Left renal pelvis (tissue), 4 donors: ENCODE measurements around the gene KRTAP10-2. TPM values are rescaled to one million over a fixed set of nuclear protein-coding genes. Genes with fewer than 3 reads are reported as not detected.
A peak's percentile ranks its signal among the peaks of the same experiment; 100 is the strongest.

Experiments
- DNase-seq, 4 donors: peaks; one replicate each; pipeline ENCODE4 v3.0.0-alpha.2; 2013; ENCODE audit warnings: low read depth in 4 of 4, low spot score in 3 of 4
- polyA plus RNA-seq, 4 donors: library from polyadenylated mRNA; unstranded; fragments of 120-200 nt; gene quantifications; one replicate each; pipeline ENCODE4 v1.2.1, GENCODE V29; 2013; ENCODE audit not compliant: insufficient read length in 4 of 4

KRTAP10-2 gene
- polyA plus RNA-seq, 4 donors = not detected

GRCh38 chr21:44515359-44516165 is 35.7 kb downstream of the KRTAP10-2 start:
- DNase-seq = no peak

DNA sequence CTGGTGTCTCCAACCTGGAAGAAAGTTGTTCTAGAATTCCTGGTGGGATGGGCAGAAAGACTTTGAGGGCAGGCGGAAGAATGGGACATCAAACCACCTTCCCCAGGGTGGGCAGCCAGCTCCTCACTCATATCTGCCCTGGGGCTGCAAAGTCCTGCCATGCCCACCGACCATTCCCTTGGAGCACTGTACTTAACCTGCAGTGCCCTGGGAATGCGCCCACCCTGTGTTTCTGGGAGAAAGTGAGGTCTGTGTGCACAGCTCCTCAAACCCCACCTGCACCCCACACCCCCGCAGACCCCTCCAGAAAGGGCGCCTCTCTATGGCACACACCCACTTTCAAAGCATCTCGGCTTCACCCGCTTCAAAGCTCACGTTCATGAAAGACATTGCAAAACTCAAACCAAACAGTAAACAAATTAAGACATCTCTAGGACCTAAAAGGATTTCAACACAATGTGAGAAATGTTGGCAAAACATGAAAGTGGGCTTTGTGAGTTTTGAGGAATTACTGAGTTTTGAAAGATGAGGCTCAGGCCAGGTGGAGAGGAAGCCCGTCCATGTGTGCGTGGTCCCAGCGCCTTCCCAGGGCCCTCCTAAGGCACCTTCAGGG is 36.5 kb downstream of the KRTAP10-2 start:
- no peak for DNase-seq

- DNase-seq = no peak
These were observed 37.1 kb downstream of the KRTAP10-2 start for GRCh38 chr21:44514218-44514520.

DNA sequence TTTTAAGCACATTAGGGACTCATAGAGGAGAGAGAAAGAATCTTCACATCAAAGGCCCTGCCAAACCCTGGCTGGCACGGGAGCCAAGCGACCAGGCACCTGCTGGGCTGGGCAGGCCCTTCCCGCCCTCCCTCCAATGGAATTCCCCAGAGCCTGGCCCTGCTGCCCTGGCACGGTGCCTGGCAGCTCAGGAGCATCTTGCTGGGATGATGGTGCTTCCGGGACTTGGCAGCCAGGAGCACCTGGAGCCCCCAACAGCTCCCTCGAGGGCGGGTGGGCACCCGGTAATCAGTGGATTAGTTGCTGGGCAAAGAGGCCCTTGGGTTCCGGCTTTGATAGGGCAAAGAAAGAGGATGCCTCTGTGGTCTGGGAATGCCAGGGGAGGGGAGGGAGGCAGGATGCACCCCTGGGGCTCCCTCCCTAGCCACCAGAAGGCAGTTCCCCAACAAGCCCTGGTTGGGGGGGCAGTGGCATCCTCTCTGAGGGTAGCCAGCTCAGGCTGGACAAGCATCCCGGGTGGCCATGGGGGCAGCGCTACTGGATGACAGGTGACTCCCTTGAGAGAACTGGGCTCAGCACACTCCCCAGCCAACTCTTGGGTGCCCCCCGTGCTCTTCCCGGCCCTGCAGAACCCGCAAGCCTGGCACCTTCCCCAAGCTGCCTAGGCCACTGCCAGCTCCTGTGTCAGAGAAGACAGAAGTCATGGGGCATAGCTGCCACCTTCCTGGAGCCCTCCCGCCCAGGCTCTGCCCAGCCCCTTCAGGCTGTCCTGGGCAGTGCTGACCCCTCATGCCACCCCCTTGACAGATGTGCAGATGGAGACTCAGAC is 37.7 kb downstream of the KRTAP10-2 start:
- no peak for DNase-seq

- DNase-seq = no peak
These were observed 38.6 kb downstream of the KRTAP10-2 start for GRCh38 chr21:44512496-44513388.

DNA sequence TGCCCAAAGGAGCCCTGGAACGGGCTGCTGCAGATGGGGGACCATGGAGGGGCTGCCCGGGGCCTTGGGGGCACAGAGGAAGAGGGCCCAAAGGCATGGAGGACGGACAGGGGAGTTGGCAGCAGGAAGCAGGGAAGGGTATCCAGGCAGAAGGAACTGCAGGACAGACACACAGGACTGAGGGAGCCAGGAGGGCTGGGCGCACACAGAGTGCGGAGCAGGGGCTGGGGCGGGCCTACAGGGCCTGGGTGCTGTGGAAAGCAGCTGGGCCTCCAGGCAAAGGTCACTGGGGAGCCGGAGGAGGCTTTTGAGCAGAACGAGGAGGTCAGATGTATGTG is 39.4 kb downstream of the KRTAP10-2 start:
- no peak for DNase-seq

- DNase-seq = no peak
These were observed 39.9 kb downstream of the KRTAP10-2 start for GRCh38 chr21:44511219-44511937.

DNA sequence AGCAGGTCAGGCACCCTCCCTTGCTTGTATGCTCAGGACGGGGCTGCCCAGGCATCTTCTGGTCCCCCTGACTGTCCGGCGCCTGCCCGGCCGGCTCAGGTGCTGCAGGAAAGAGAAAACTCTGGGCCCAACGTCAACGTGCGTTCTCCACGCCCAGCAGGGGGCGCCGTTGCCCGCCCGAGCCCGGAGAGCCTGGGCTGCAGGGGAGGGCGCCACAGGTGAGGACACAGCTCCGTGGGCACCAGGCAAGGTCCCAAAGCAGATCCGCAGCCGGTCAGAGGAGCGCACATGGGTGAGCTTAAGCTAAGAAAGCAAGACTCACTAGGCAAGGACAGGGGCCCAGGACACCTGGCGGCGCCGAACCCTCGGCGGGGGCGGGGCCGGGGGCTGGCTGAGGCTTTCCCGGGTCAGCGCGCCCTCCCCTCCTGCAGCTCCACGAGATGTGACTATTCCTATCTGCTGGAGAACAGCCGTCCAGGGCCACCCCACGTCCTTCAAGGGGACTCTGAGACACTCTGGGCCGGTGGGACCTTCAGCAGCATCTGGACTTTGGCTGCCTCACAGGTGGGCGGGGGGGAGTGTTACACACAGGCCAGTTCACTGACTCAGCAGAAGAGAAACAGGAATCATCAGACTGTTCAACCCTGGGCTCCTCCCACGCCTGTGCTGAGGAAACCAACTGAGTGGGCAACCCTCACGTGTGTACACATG is 40.6 kb downstream of the KRTAP10-2 start:
- peak; percentile 16 to 57 (median 49) for DNase-seq

DNA sequence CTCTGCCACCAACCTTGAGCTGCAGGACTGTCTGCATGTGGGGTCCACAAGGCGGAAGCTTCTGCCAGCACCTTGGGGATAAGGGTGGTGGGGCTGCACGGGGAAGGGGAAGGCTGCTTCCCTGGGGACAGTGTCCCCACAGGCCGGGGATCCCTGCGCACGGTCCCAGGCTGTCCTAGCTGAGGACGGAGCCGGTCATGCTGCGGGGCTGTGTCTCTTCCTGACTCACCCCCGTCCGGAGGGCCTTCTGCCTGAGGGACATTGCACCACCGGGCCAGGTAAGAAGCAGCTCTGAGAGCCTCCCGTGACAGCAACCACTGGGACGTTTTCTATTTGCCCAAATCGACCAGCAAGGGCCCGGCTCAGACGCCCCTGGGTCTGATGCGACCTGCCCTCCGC is 41.2 kb downstream of the KRTAP10-2 start:
- DNase-seq = no peak

GRCh38 chr21:44509539-44509938 is 41.8 kb downstream of the KRTAP10-2 start:
- no peak for DNase-seq

DNA sequence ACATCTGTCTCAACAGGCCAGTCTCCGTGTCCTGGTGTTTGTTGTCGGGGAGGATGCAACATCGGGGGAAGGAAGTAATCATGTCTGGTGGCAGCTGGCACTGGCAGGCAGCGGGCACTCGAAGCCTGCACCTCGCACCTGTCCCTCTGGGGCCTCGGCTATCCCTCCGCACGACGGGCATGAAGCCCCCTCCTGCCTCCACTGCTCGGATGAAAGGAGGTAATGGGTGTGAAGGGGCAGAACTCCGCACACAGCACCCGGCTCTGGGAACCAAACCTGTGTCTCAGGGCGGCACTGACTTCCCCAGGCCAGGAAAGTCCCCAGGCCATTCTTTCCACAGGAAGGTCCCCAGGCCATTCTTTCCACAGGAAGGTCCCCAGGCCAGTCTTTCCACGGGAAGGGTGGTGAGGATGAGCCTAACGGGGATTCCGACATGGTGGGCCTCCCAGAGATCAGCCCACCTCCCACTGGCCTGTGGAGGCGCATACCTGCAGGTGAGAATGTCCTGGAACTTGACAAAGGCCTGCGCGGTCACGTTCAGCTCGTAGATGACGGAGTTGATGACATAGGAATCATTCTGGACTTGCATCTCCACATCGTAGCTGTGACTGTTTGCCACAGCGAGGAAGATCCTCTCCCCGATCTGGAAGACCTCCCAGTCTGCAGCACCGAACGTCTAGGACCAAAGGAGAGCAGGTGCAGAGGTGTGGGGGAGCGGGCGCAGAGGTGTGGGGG is 42.4 kb downstream of the KRTAP10-2 start:
- DNase-seq = no peak

DNA sequence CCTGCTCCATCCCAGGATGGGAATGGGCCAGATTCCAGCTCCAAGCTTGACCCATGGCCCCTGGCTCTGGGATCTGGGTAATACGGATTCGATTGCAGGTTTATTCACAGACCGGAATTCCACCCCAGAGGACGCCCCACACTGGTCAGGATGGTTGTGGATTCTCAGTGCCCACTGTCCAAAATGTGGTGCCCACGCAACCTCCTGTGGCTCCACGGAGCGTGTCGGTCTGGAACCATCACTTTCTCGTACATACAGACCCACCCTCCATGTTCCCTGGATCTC is 42.9 kb downstream of the KRTAP10-2 start:
- DNase-seq = no peak

DNA sequence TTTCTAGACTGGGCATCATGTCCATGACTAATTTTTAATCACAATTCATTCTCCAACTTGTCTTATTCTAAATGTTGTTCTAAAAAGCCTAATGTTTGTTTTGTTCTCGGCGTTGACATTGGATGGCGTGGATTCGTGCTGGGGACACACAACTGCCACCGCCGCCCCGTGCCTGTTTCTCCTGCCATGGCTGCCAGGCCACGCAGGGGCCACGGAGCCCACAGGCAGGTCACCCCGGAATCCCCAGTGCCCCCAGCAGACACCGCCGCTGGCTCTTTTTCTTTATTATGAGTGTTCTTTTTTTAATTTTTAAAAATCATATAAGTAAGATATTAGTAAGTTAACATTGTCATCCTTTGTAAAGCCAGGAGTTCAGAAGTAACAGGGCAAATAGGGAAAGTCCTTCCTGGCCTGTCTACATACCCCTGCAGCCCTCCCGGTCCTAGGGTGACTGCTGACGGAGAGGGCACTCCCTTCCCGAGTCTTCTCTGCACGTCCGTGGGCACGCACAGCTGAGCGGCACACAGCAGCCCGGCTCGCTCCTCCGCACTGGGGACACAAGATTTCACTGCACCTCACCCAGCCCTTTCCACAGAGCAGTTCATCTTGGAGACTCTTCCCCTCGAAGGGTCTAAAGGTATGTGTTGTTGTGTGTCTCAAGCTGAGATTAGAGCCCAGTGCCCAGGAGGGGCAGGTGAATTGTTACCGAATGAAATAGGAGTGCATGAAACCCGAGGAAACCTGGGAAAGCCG is 43.5 kb downstream of the KRTAP10-2 start:
- DNase-seq = no peak

GRCh38 chr21:44506279-44507255 is 44.7 kb downstream of the KRTAP10-2 start:
- no peak for DNase-seq

DNA sequence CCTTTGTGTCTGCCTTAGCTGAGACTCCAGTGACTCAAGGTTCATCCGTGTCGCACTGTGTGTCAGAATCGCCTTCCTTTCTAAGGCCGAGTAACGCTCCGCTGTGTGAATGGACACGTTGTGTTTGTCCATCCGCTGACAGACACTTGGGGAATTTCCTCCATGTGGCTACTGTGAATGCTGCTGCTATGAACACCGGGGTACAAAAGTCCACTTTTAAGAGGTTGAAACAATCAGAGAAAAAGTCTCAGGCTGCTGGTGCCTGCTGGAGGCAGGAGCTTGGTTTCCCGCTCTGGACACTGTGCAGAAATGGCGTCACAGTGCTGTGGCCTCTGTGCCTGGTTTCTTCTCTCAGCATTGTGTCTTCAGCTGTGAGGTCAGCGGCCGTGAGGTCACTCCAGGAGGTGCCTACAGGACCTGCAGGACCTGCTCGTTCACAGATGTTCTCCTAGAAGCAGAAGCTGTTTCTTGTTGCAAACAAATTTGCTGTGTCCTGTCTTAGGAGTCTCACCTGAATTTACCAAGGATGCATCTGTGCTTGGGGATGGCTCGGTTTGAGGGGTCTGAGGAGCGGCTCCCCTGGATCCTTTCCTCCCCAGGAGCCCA is 45.5 kb downstream of the KRTAP10-2 start:
- no peak for DNase-seq

DNA sequence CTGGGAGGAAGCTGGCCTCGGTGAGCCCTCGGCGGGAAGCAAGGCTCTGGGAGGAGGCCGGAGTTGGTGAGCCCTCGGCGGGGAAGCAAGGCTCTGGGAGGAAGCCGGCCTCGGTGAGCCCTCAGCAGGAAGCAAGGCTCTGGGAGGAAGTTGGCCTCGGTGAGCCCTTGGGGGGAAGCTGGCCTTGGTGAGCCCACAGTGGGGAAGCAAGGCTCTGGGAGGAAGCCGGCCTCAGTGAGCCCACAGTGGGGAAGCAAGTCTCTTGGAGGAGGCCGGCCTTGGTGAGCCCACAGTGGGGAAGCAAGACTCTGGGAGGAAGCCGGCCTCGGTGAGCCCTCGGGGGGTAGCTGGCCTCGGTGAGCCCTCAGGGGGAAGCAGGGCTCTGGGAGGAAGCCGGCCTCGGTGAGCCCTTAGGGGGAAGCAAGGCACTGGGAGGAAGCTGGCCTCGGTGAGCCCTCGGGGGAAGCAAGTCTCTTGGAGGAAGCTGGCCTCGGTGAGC is 47.4 kb downstream of the KRTAP10-2 start:
- no peak for DNase-seq
